GM23338 (cell line): Measurements from ENCODE around the gene RHOH. TPM values are rescaled to one million over a fixed set of nuclear protein-coding genes. Genes with fewer than 3 reads are reported as not detected.

Experiments used
- ATAC-seq: fragments of 200-7000 bp; cut with Tn5 transposase; 3 replicates; pipeline ENCODE4 v1.9.1; 2020
- DNase-seq: peaks from one replicate; pipeline ENCODE4 v3.0.0-alpha.2; 2015; ENCODE audit warnings: low spot score
- H2AFZ ChIP-seq: fragments of 200-600 bp; sonication (generic); 2 replicates; pipeline ENCODE4 v1.8.0; 2016; ENCODE audit warnings: antibody characterized with exemption, mild to moderate bottlenecking, moderate library complexity
- H3F3A ChIP-seq: fragments of 200-600 bp; sonication (generic); replicated peaks from 2 replicates; pipeline ENCODE4 v1.8.0; 2017; ENCODE audit warnings: antibody characterized with exemption, mixed run types, low read depth
- H3K27ac ChIP-seq: fragments of 200-600 bp; sonication (generic); 2 replicates; pipeline ENCODE4 v1.6.1; 2016; ENCODE audit warnings: low read depth
- H3K27me3 ChIP-seq: fragments of 200-600 bp; sonication (generic); 2 replicates; pipeline ENCODE4 v1.8.0; 2016; ENCODE audit warnings: mild to moderate bottlenecking, mixed run types, moderate library complexity; ENCODE audit not compliant: insufficient read depth
- H3K36me3 ChIP-seq: fragments of 200-600 bp; sonication (generic); 2 replicates; pipeline ENCODE4 v1.8.0; 2016; ENCODE audit warnings: mild to moderate bottlenecking; ENCODE audit not compliant: insufficient read depth
- H3K4me1 ChIP-seq: fragments of 200-600 bp; sonication (generic); 2 replicates; pipeline ENCODE4 v1.8.0; 2016; ENCODE audit warnings: mild to moderate bottlenecking, moderate library complexity; ENCODE audit not compliant: insufficient read depth
- H3K4me2 ChIP-seq: fragments of 200-600 bp; sonication (generic); 2 replicates; pipeline ENCODE4 v1.7.1; 2017; ENCODE audit warnings: mixed run types
- H3K4me3 ChIP-seq: fragments of 200-600 bp; sonication (generic); 2 replicates; pipeline ENCODE4 v1.6.1; 2016; ENCODE audit warnings: mixed run types
- H3K79me2 ChIP-seq: fragments of 200-600 bp; sonication (generic); replicated peaks from 2 replicates; pipeline ENCODE4 v1.8.0; 2017; ENCODE audit warnings: mild to moderate bottlenecking; ENCODE audit not compliant: insufficient read depth
- H3K9me2 ChIP-seq: fragments of 200-600 bp; sonication (generic); 2 replicates; pipeline ENCODE4 v1.8.0; 2017; ENCODE audit not compliant: insufficient read depth
- H4K20me1 ChIP-seq: fragments of 200-600 bp; sonication (generic); replicated peaks from 2 replicates; pipeline ENCODE4 v1.8.0; 2017; ENCODE audit warnings: mild to moderate bottlenecking; ENCODE audit not compliant: insufficient read depth
- H3K27ac Mint-ChIP-seq: 2 replicates; pipeline ENCODE4 v1.8.0; 2020; ENCODE audit warnings: inconsistent platforms, mild to moderate bottlenecking, moderate library complexity, mixed read lengths
- H3K27me3 Mint-ChIP-seq: 3 replicates; pipeline ENCODE4 v1.8.0; 2022; ENCODE audit warnings: low read depth, mild to moderate bottlenecking, moderate library complexity, mixed read lengths, inconsistent platforms; ENCODE audit not compliant: insufficient read depth, poor library complexity
- H3K36me3 Mint-ChIP-seq: 3 replicates; pipeline ENCODE4 v1.8.0; 2021; ENCODE audit warnings: low read depth, mild to moderate bottlenecking, inconsistent platforms, moderate library complexity, mixed read lengths
- H3K4me1 Mint-ChIP-seq: 3 replicates; pipeline ENCODE4 v1.8.0; 2020; ENCODE audit warnings: mild to moderate bottlenecking, inconsistent platforms, mixed read lengths
- H3K4me3 Mint-ChIP-seq: 3 replicates; pipeline ENCODE4 v1.8.0; 2021; ENCODE audit warnings: moderate library complexity, mild to moderate bottlenecking, inconsistent platforms, mixed read lengths
- H3K9me3 Mint-ChIP-seq: 3 replicates; pipeline ENCODE4 v1.8.0; 2020; ENCODE audit warnings: moderate library complexity, mild to moderate bottlenecking, inconsistent platforms, mixed read lengths
- CREB1 ChIP-seq: fragments of 250-450 bp; sonication (Bioruptor Pico); IDR thresholded peaks from 2 replicates; pipeline ENCODE4 v1.5.0; 2020; ENCODE audit warnings: low read depth, mild to moderate bottlenecking, moderate library complexity
- CTCF ChIP-seq, 2 experiments: fragments of 200-600 bp in 1 of 2; sonication (generic) in 1 of 2; conservative IDR thresholded peaks; 2 replicates each; pipeline versions ENCODE4 v1.5.1 to v1.6.1; 2016 to 2017; ENCODE audit warnings: antibody characterized with exemption in 2 of 2, low read depth in 2 of 2, mild to moderate bottlenecking in 2 of 2, moderate library complexity in 1 of 2
- EZH2 ChIP-seq: fragments of 200-600 bp; sonication (generic); IDR thresholded peaks from one replicate; pipeline ENCODE4 v1.8.0; 2017; ENCODE audit warnings: antibody characterized with exemption, mild to moderate bottlenecking, low read depth; ENCODE audit not compliant: unreplicated experiment
- EZH2phosphoT487 ChIP-seq: fragments of 200-600 bp; sonication (generic); IDR thresholded peaks from one replicate; pipeline ENCODE4 v1.8.1; 2018; ENCODE audit warnings: antibody characterized with exemption; ENCODE audit not compliant: unreplicated experiment
- JUNB ChIP-seq: IDR thresholded peaks from one replicate; pipeline ENCODE4 v1.6.1; 2016; ENCODE audit warnings: antibody characterized with exemption; ENCODE audit not compliant: unreplicated experiment
- NANOG ChIP-seq: IDR thresholded peaks from 2 replicates; pipeline ENCODE4 v1.6.1; 2016; ENCODE audit warnings: antibody characterized with exemption, borderline replicate concordance
- POLR2AphosphoS5 ChIP-seq: IDR thresholded peaks from 2 replicates; pipeline ENCODE4 v1.6.1; 2016; ENCODE audit warnings: antibody characterized with exemption, low read depth
- REST ChIP-seq: IDR thresholded peaks from one replicate; pipeline ENCODE4 v1.6.1; 2018; ENCODE audit warnings: antibody characterized with exemption; ENCODE audit not compliant: unreplicated experiment
- STAT1 ChIP-seq: IDR thresholded peaks from one replicate; pipeline ENCODE4 v1.6.1; 2016; ENCODE audit warnings: antibody characterized with exemption; ENCODE audit not compliant: unreplicated experiment
- ZNF114 ChIP-seq: fragments of 250-450 bp; sonication (Bioruptor Pico); IDR thresholded peaks from 2 replicates; pipeline ENCODE4 v1.5.0; 2020; ENCODE audit warnings: mild to moderate bottlenecking, moderate library complexity
- ZNF331 ChIP-seq: fragments of 250-450 bp; sonication (Bioruptor Pico); IDR thresholded peaks from 2 replicates; pipeline ENCODE4 v1.5.0; 2020; ENCODE audit warnings: low read depth, mild to moderate bottlenecking, moderate library complexity
- ZNF462 ChIP-seq: fragments of 250-450 bp; sonication (Bioruptor Pico); IDR thresholded peaks from 2 replicates; pipeline ENCODE4 v1.5.0; 2020; ENCODE audit warnings: mild to moderate bottlenecking, moderate library complexity
- polyA plus RNA-seq: library from polyadenylated mRNA; unstranded; fragments of >200 nt; fragmentation: Nextera tagmentation; extraction: Ambion mirVana; gene quantifications from 2 replicates; pipeline ENCODE4 v1.2.1, GENCODE V29; 2016
- total RNA-seq: library from RNA; depleted of rRNA; stranded (reverse); fragments of >200 nt; shearing (Covaris generic); gene quantifications from 2 replicates; pipeline ENCODE4 v1.2.3, GENCODE V29; 2014
- TF ChIP-seq, protein P1 (sequence below): IDR thresholded peaks from 2 replicates; pipeline ENCODE4 v1.6.1; 2016; ENCODE audit warnings: antibody characterized with exemption

The RHOH gene
- total and polyA plus RNA-seq, 2 experiments from 2014 or later = 2.2 to 3.7 TPM

GRCh38 chr4:40283968-40284367 lies 87.1 kb downstream of the RHOH start:
- Histone ChIP-seq H3K27ac (no peak overlapping the region), H3K9me2 (no peaks in the 10 kb centered on the region; the same call in 1 of the 2 replicates), H3K27me3 (no peaks in the 10 kb centered on the region), H2AFZ (peak overlapping the region; percentile 91), H3K36me3 (no peaks in the 10 kb centered on the region), H3K4me2 (no peak overlapping the region), H3K4me1 (no peaks in the 10 kb centered on the region), H3K79me2 (no peaks in the 10 kb centered on the region), H4K20me1 (no peaks in the 10 kb centered on the region), H3F3A (no peaks in the 10 kb centered on the region), H3K4me3 (no peak overlapping the region)
- no peak overlapping the region for H3K27ac Mint-ChIP-seq
- DNase-seq (peak; percentile 47), ATAC-seq (peak; percentile 55; the same call in 1 of the 3 replicates)
- H3K9me3 Mint-ChIP-seq = no peaks in the 10 kb centered on the region; the same call in 2 of the 3 replicates
- H3K4me3 Mint-ChIP-seq = no peak overlapping the region
- TF ChIP-seq ZNF331 (CRISPR knock-in tag) (no peak), EZH2 (no peak), REST (no peak), CTCF (conservative IDR thresholded peaks at IDR 0.05; ENCODE audit: low read depth in 2 of 2) (no peak), STAT1 (no peak), NANOG (no peak), JUNB (no peak), ZNF462 (no peak), CREB1 (CRISPR knock-in tag) (no peak), EZH2phosphoT487 (no peak), POLR2AphosphoS5 (no peak), ZNF114 (CRISPR knock-in tag) (no peak)
- TF ChIP-seq, protein P1, sequence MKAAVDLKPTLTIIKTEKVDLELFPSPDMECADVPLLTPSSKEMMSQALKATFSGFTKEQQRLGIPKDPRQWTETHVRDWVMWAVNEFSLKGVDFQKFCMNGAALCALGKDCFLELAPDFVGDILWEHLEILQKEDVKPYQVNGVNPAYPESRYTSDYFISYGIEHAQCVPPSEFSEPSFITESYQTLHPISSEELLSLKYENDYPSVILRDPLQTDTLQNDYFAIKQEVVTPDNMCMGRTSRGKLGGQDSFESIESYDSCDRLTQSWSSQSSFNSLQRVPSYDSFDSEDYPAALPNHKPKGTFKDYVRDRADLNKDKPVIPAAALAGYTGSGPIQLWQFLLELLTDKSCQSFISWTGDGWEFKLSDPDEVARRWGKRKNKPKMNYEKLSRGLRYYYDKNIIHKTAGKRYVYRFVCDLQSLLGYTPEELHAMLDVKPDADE = no peak
- H3K36me3 Mint-ChIP-seq = no peaks in the 10 kb centered on the region; the same call in 2 of the 3 replicates
- H3K27me3 Mint-ChIP-seq = peaks cover 14% of the 10 kb centered on the region
- 0 out of 3 replicates have a peak, but pooled peaks cover 3% of the 10 kb centered on the region for H3K4me1 Mint-ChIP-seq
